RWPE2 (cell line): ENCODE data around the gene RAI1.

Experiments used
- ATAC-seq: fragments of 200-7000 bp; cut with Tn5 transposase; 3 replicates; pipeline ENCODE4 v1.9.1; 2021; ENCODE audit warnings: low read depth
- DNase-seq: peaks from one replicate; pipeline ENCODE4 v3.0.0-alpha.2; 2020; ENCODE audit warnings: low spot score
- H3K27ac ChIP-seq: fragments of 450-650 bp; 2 replicates; pipeline ENCODE4 v1.5.1; 2017; ENCODE audit warnings: mild to moderate bottlenecking; ENCODE audit not compliant: poor library complexity, severe bottlenecking
- H3K27me3 ChIP-seq: fragments of 250-450 bp; sonication (Bioruptor Pico); 2 replicates; pipeline ENCODE4 v1.5.1; 2021; ENCODE audit warnings: mild to moderate bottlenecking, moderate library complexity; ENCODE audit not compliant: insufficient read depth, poor library complexity, severe bottlenecking
- H3K36me3 ChIP-seq: fragments of 250-450 bp; sonication (Bioruptor Pico); 2 replicates; pipeline ENCODE4 v1.5.1; 2020; ENCODE audit warnings: low read depth, mild to moderate bottlenecking, moderate library complexity
- H3K4me1 ChIP-seq: fragments of 250-450 bp; sonication (Bioruptor Pico); 2 replicates; pipeline ENCODE4 v1.5.1; 2021; ENCODE audit warnings: mild to moderate bottlenecking, moderate library complexity; ENCODE audit not compliant: insufficient read depth, poor library complexity, severe bottlenecking
- H3K4me3 ChIP-seq: fragments of 250-450 bp; sonication (Bioruptor Pico); 2 replicates; pipeline ENCODE4 v1.5.1; 2021; ENCODE audit warnings: mild to moderate bottlenecking, moderate library complexity; ENCODE audit not compliant: severe bottlenecking
- H3K9me3 ChIP-seq: fragments of 250-450 bp; sonication (Bioruptor Pico); 2 replicates; pipeline ENCODE4 v1.5.1; 2021; ENCODE audit warnings: mild to moderate bottlenecking, moderate library complexity; ENCODE audit not compliant: severe bottlenecking
- CTCF ChIP-seq: fragments of 450-650 bp; IDR thresholded peaks from one replicate; pipeline ENCODE4 v1.5.1; 2017; ENCODE audit warnings: mild to moderate bottlenecking, moderate library complexity; ENCODE audit not compliant: poor library complexity, severe bottlenecking

Gene RAI1

GRCh38 chr17:17714261-17714866 is 33.1 kb downstream of the RAI1 start:
- H3K27me3 ChIP-seq: no peaks in the 10 kb centered on the region
- H3K4me3 ChIP-seq: no peak overlapping the region
- no peak overlapping the region for H3K27ac ChIP-seq
- H3K4me1 ChIP-seq: peaks cover 36% of the 10 kb centered on the region
- H3K36me3 ChIP-seq: no peaks in the 10 kb centered on the region
- TF ChIP-seq CTCF: no peak
- DNase-seq: no peak
- H3K9me3 ChIP-seq: no peaks in the 10 kb centered on the region
- no peak for ATAC-seq

- no peaks in the 10 kb centered on the region for H3K36me3 ChIP-seq
- H3K4me3 ChIP-seq: no peak overlapping the region
- no peak overlapping the region for H3K27ac ChIP-seq
- H3K9me3 ChIP-seq: no peaks in the 10 kb centered on the region
- TF ChIP-seq CTCF: no peak
- H3K4me1 ChIP-seq: peaks cover 40% of the 10 kb centered on the region
- no peaks in the 10 kb centered on the region for H3K27me3 ChIP-seq
- DNase-seq: no peak
- ATAC-seq: no peak
These were observed 33.6 kb downstream of the RAI1 start for GRCh38 chr17:17714879-17715278.

- H3K36me3 ChIP-seq: peaks cover 4% of the 10 kb centered on the region; the same call in 1 of the 2 replicates
- TF ChIP-seq CTCF: no peak
- no peak overlapping the region for H3K27ac ChIP-seq
- no peaks in the 10 kb centered on the region for H3K9me3 ChIP-seq
- H3K27me3 ChIP-seq: no peaks in the 10 kb centered on the region
- no peak overlapping the region for H3K4me3 ChIP-seq
- no peak for ATAC-seq
- no peak for DNase-seq
- H3K4me1 ChIP-seq: peaks cover 32% of the 10 kb centered on the region
These were observed 35.7 kb downstream of the RAI1 start for GRCh38 chr17:17716837-17717523.

- Histone ChIP-seq H3K27ac (no peak overlapping the region), H3K4me3 (no peak overlapping the region), H3K36me3 (peaks cover 8% of the 10 kb centered on the region), H3K9me3 (no peaks in the 10 kb centered on the region), H3K27me3 (no peaks in the 10 kb centered on the region), H3K4me1 (peaks cover 19% of the 10 kb centered on the region)
- ATAC-seq (no peak), DNase-seq (no peak)
- no peak for TF ChIP-seq CTCF
These were observed 37.0 kb downstream of the RAI1 start for GRCh38 chr17:17718251-17718650.
